Smooth muscle cell (in vitro differentiated cells): ENCODE data around the gene CRYGN. TPM values are rescaled to one million over a fixed set of nuclear protein-coding genes. Genes with fewer than 3 reads are reported as not detected.

Experiments used
- DNase-seq: peaks from one replicate; lab custom pipeline; 2025; ENCODE audit not compliant: unreplicated experiment; lab: John Stamatoyannopoulos, UW
- H2AFZ ChIP-seq: fragments of 200-600 bp; sonication (generic); 2 replicates; pipeline ENCODE4 v1.6.0; 2016; ENCODE audit warnings: antibody characterized with exemption, low read depth, mild to moderate bottlenecking
- H3F3A ChIP-seq: fragments of 200-600 bp; sonication (generic); 2 replicates; pipeline ENCODE4 v1.6.0; 2017; ENCODE audit warnings: antibody characterized with exemption, low read depth
- H3K27ac ChIP-seq: fragments of 200-600 bp; sonication (generic); 2 replicates; pipeline ENCODE4 v1.5.1; 2016; ENCODE audit warnings: low read depth, mild to moderate bottlenecking
- H3K27me3 ChIP-seq: fragments of 200-600 bp; sonication (generic); 2 replicates; pipeline ENCODE4 v1.6.1; 2016; ENCODE audit warnings: low read depth, mild to moderate bottlenecking
- H3K36me3 ChIP-seq: fragments of 200-600 bp; sonication (generic); 2 replicates; pipeline ENCODE4 v1.5.1; 2016; ENCODE audit warnings: low read depth
- H3K4me1 ChIP-seq: fragments of 200-600 bp; sonication (generic); 2 replicates; pipeline ENCODE4 v1.5.1; 2016; ENCODE audit warnings: low read depth
- H3K4me2 ChIP-seq: fragments of 200-600 bp; sonication (generic); 2 replicates; pipeline ENCODE4 v1.6.0; 2016; ENCODE audit warnings: mild to moderate bottlenecking
- H3K4me3 ChIP-seq: fragments of 200-600 bp; sonication (generic); 2 replicates; pipeline ENCODE4 v1.5.1; 2016; ENCODE audit warnings: mild to moderate bottlenecking
- H3K79me2 ChIP-seq: fragments of 200-600 bp; sonication (generic); 2 replicates; pipeline ENCODE4 v1.6.0; 2016; ENCODE audit warnings: low read depth, mild to moderate bottlenecking
- H3K9ac ChIP-seq: fragments of 200-600 bp; sonication (generic); 2 replicates; pipeline ENCODE4 v1.6.0; 2016; ENCODE audit warnings: low read depth
- H3K9me3 ChIP-seq: fragments of 200-600 bp; sonication (generic); replicated peaks from 2 replicates; pipeline ENCODE4 v1.5.1; 2016; ENCODE audit warnings: low read depth
- H4K20me1 ChIP-seq: fragments of 200-600 bp; sonication (generic); 2 replicates; pipeline ENCODE4 v1.6.0; 2016; ENCODE audit warnings: low read depth
- CTCF ChIP-seq: fragments of 200-600 bp; sonication (generic); IDR thresholded peaks from 2 replicates; pipeline ENCODE4 v1.5.1; 2017; ENCODE audit warnings: borderline replicate concordance, mild to moderate bottlenecking, antibody characterized with exemption; ENCODE audit not compliant: insufficient read depth, poor library complexity, severe bottlenecking
- WGBS: methylation state at CpG from one replicate; pipeline ENCODE4 v1.1.7; 2016; ENCODE audit warnings: low lambda C conversion rate; 5-methylcytosine and 5-hydroxymethylcytosine counted together
- polyA plus RNA-seq: library from polyadenylated mRNA; unstranded; fragments of >200 nt; fragmentation: Nextera tagmentation; extraction: Ambion mirVana; gene quantifications from 2 replicates; pipeline ENCODE4 v1.2.1, GENCODE V29; 2016
- total RNA-seq: library from RNA; depleted of rRNA; stranded (reverse); fragments of >200 nt; gene quantifications from 2 replicates; pipeline ENCODE4 v1.2.3, GENCODE V29; 2014

CRYGN gene
- total and polyA plus RNA-seq, 2 experiments from 2014 or later = 0.13 TPM; not detected in 1

- no peak for DNase-seq
- H2AFZ ChIP-seq = no peak overlapping the region
- no peaks in the 10 kb centered on the region for H3K27me3 ChIP-seq
- no peak overlapping the region for H3K27ac ChIP-seq
- peaks cover 12% of the 10 kb centered on the region for H3K4me1 ChIP-seq
- peaks cover 24% of the 10 kb centered on the region for H4K20me1 ChIP-seq
- H3K36me3 ChIP-seq = peaks cover 15% of the 10 kb centered on the region
- no peak for TF ChIP-seq CTCF
- H3K9me3 ChIP-seq = no peaks in the 10 kb centered on the region
- H3F3A ChIP-seq = no peaks in the 10 kb centered on the region
- peaks cover 22% of the 10 kb centered on the region for H3K79me2 ChIP-seq
- H3K4me3 ChIP-seq = no peak overlapping the region
- H3K9ac ChIP-seq = no peak overlapping the region
- H3K4me2 ChIP-seq = no peak overlapping the region
- WGBS = 90% methylated on average over 17 of the region's 17 CpGs
Measured at GRCh38 chr7:151472644-151473380, 32.9 kb upstream of the CRYGN start.

GRCh38 chr7:151470711-151471110, 30.8 kb upstream of the CRYGN start:
- TF ChIP-seq CTCF = no peak
- no peak overlapping the region for H3K4me3 ChIP-seq

GRCh38 chr7:151469281-151469680, 29.3 kb upstream of the CRYGN start:
- 94% methylated on average over 5 of the region's 5 CpGs for WGBS
- no peak overlapping the region for H3K4me2 ChIP-seq
- TF ChIP-seq CTCF = no peak
- H3K9ac ChIP-seq = no peak overlapping the region
- no peaks in the 10 kb centered on the region for H3F3A ChIP-seq
- H3K4me3 ChIP-seq = no peak overlapping the region
- H3K4me1 ChIP-seq = peaks cover 12% of the 10 kb centered on the region
- peaks cover 6% of the 10 kb centered on the region for H4K20me1 ChIP-seq
- H2AFZ ChIP-seq = no peak overlapping the region
- peaks cover 22% of the 10 kb centered on the region for H3K36me3 ChIP-seq
- DNase-seq = no peak
- H3K79me2 ChIP-seq = peaks cover under 1% of the 10 kb centered on the region
- H3K27me3 ChIP-seq = no peaks in the 10 kb centered on the region
- H3K27ac ChIP-seq = no peak overlapping the region
- no peaks in the 10 kb centered on the region for H3K9me3 ChIP-seq

More at GRCh38 chr7:151470711-151471110, 30.8 kb upstream of the CRYGN start:
- Histone ChIP-seq H3K4me1 (peaks cover 12% of the 10 kb centered on the region), H3F3A (no peaks in the 10 kb centered on the region), H3K9ac (no peak overlapping the region), H3K36me3 (peaks cover 20% of the 10 kb centered on the region), H3K4me2 (no peak overlapping the region), H3K9me3 (no peaks in the 10 kb centered on the region), H3K27me3 (no peaks in the 10 kb centered on the region), H3K27ac (no peak overlapping the region), H3K79me2 (peaks cover 10% of the 10 kb centered on the region), H4K20me1 (peaks cover 7% of the 10 kb centered on the region), H2AFZ (no peak overlapping the region)
- DNase-seq = no peak
- WGBS = 95% methylated on average over 2 of the region's 2 CpGs
